ENCODE measurements around the gene HBD.

DNA sequence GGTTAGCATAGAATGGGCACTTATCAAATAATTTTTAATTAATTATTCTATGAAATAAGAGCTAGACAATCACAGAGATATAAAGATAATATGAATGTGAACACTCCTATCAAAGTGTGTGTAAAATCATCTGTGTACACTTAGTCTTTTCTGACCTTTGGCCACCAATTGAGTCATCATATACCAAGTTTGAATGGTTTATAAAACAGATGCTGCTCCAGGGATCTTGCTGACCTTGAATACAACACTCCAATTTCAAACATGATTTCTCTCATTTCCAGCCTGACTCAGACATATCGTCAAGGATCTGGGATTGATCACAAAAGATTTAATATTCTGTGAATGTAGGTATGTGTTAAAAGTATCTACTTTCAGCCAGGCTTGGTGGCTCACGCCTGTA lies 30.9 kb downstream of the HBD start:
- TF ChIP-seq CSDC2 (CRISPR knock-in tag; IDR thresholded peaks at IDR 0.05) (no peak), ZFP30 (CRISPR knock-in tag; IDR thresholded peaks at IDR 0.05) (no peak), SNAI2 (CRISPR knock-in tag; IDR thresholded peaks at IDR 0.05) (no peak)

Data from SK-N-SH treated with all-trans-retinoic acid at 6 μM for 48 hours (cell line).